ENCODE data around the gene GINS2.

Gene GINS2

GRCh38 chr16:85652431-85653221 lies 36.1 kb downstream of the GINS2 start:
- H3K79me2 ChIP-seq (ENCODE audit: insufficient read depth, low read length): peaks cover 37% of the 10 kb centered on the region
- H3K9me2 ChIP-seq (replicated peaks; ENCODE audit: low read depth, low read length): no peaks in the 10 kb centered on the region
- peaks cover 84% of the 10 kb centered on the region for H4K20me1 ChIP-seq (ENCODE audit: insufficient read depth, low read length, poor library complexity, severe bottlenecking)
- H3K9ac ChIP-seq (ENCODE audit: low read depth, low read length, poor library complexity, severe bottlenecking): no peak overlapping the region
- H2AFZ ChIP-seq (ENCODE audit: low read length): no peak overlapping the region
- no peak overlapping the region for H3K4me2 ChIP-seq (ENCODE audit: low read depth, low read length, poor library complexity, severe bottlenecking)
- H3K36me3 ChIP-seq (ENCODE audit: insufficient read depth, low read length): peaks cover 83% of the 10 kb centered on the region
- H3K9me3 ChIP-seq (ENCODE audit: insufficient read depth, low read depth, low read length): no peaks in the 10 kb centered on the region
- no peaks in the 10 kb centered on the region for H3K27me3 ChIP-seq (ENCODE audit: insufficient read depth, low read length, poor library complexity, severe bottlenecking)
- TF ChIP-seq CTCF (conservative IDR thresholded peaks at IDR 0.05; ENCODE audit: low read length) (no peak), EZH2phosphoT487 (IDR thresholded peaks at IDR 0.05; ENCODE audit: borderline replicate concordance) (no peak)
- no peaks in the 10 kb centered on the region for H3K4me1 ChIP-seq (ENCODE audit: insufficient read depth, low read length, poor library complexity, severe bottlenecking)
- no peak overlapping the region for H3K4me3 ChIP-seq (ENCODE audit: low read length, poor library complexity, severe bottlenecking)
- H3F3A ChIP-seq (ENCODE audit: low read depth): peaks cover 10% of the 10 kb centered on the region; the same call in 1 of the 2 replicates

- Histone ChIP-seq H3K9me2 (replicated peaks; ENCODE audit: low read depth, low read length) (no peaks in the 10 kb centered on the region), H3K4me2 (ENCODE audit: low read depth, low read length, poor library complexity, severe bottlenecking) (no peak overlapping the region), H3K27me3 (ENCODE audit: insufficient read depth, low read length, poor library complexity, severe bottlenecking) (no peaks in the 10 kb centered on the region), H3K4me1 (ENCODE audit: insufficient read depth, low read length, poor library complexity, severe bottlenecking) (no peaks in the 10 kb centered on the region), H4K20me1 (ENCODE audit: insufficient read depth, low read length, poor library complexity, severe bottlenecking) (peaks cover 89% of the 10 kb centered on the region), H3K36me3 (ENCODE audit: insufficient read depth, low read length) (peaks cover 83% of the 10 kb centered on the region), H3F3A (ENCODE audit: low read depth) (peaks cover 10% of the 10 kb centered on the region; the same call in 1 of the 2 replicates), H3K4me3 (ENCODE audit: low read length, poor library complexity, severe bottlenecking) (no peak overlapping the region), H3K79me2 (ENCODE audit: insufficient read depth, low read length) (peaks cover 45% of the 10 kb centered on the region), H2AFZ (ENCODE audit: low read length) (no peak overlapping the region), H3K9me3 (ENCODE audit: insufficient read depth, low read depth, low read length) (no peaks in the 10 kb centered on the region), H3K9ac (ENCODE audit: low read depth, low read length, poor library complexity, severe bottlenecking) (no peak overlapping the region)
- TF ChIP-seq CTCF (conservative IDR thresholded peaks at IDR 0.05; ENCODE audit: low read length): no peak
- TF ChIP-seq EZH2phosphoT487 (IDR thresholded peaks at IDR 0.05; ENCODE audit: borderline replicate concordance): no peak
Observed at GRCh38 chr16:85651629-85652430, 36.9 kb downstream of the GINS2 start.

GRCh38 chr16:85650844-85651628 lies 37.7 kb downstream of the GINS2 start:
- no peak for TF ChIP-seq CTCF (conservative IDR thresholded peaks at IDR 0.05; ENCODE audit: low read length)
- no peak for TF ChIP-seq EZH2phosphoT487 (IDR thresholded peaks at IDR 0.05; ENCODE audit: borderline replicate concordance)
- Histone ChIP-seq H3F3A (ENCODE audit: low read depth) (peaks cover 10% of the 10 kb centered on the region; the same call in 1 of the 2 replicates), H3K9me2 (replicated peaks; ENCODE audit: low read depth, low read length) (no peaks in the 10 kb centered on the region), H3K9ac (ENCODE audit: low read depth, low read length, poor library complexity, severe bottlenecking) (no peak overlapping the region), H3K4me2 (ENCODE audit: low read depth, low read length, poor library complexity, severe bottlenecking) (no peak overlapping the region), H3K36me3 (ENCODE audit: insufficient read depth, low read length) (peaks cover 83% of the 10 kb centered on the region), H4K20me1 (ENCODE audit: insufficient read depth, low read length, poor library complexity, severe bottlenecking) (peaks cover 91% of the 10 kb centered on the region), H3K79me2 (ENCODE audit: insufficient read depth, low read length) (peaks cover 53% of the 10 kb centered on the region), H2AFZ (ENCODE audit: low read length) (no peak overlapping the region), H3K27me3 (ENCODE audit: insufficient read depth, low read length, poor library complexity, severe bottlenecking) (no peaks in the 10 kb centered on the region), H3K4me3 (ENCODE audit: low read length, poor library complexity, severe bottlenecking) (no peak overlapping the region), H3K9me3 (ENCODE audit: insufficient read depth, low read depth, low read length) (no peaks in the 10 kb centered on the region), H3K4me1 (ENCODE audit: insufficient read depth, low read length, poor library complexity, severe bottlenecking) (no peaks in the 10 kb centered on the region)
